Transverse colon (tissue), 4 donors: Measurements from ENCODE around the gene STARD3.

Experiments
- EP300 ChIP-seq: sonication (generic); formaldehyde crosslinking; IDR thresholded peaks from one replicate; pipeline ENCODE4 v1.6.1; 2017; ENCODE audit warnings: antibody characterized with exemption, low read depth
- POLR2A ChIP-seq: fragments of 450-650 bp; IDR thresholded peaks from one replicate; pipeline ENCODE4 v1.6.1; 2016; ENCODE audit warnings: antibody characterized with exemption, mild to moderate bottlenecking, moderate library complexity
- POLR2AphosphoS5 ChIP-seq, 3 donors: sonication (generic); formaldehyde crosslinking; IDR thresholded peaks; one replicate each; pipeline ENCODE4 v1.6.1; 2016; ENCODE audit warnings: antibody characterized with exemption in 3 of 3
- TF ChIP-seq, protein P1 (sequence below), 5 experiments: fragments of 200-600 bp in 3 of 5; fragments of 450-650 bp in 2 of 5; sonication (generic) in 3 of 5; IDR thresholded peaks; 1 replicate in 2 of 5; 2 replicates in 3 of 5; pipeline ENCODE4 v1.5.1; 2016 to 2017; ENCODE audit warnings: antibody characterized with exemption in 5 of 5, inconsistent platforms in 3 of 5, mild to moderate bottlenecking in 2 of 5, moderate library complexity in 1 of 5

DNA sequence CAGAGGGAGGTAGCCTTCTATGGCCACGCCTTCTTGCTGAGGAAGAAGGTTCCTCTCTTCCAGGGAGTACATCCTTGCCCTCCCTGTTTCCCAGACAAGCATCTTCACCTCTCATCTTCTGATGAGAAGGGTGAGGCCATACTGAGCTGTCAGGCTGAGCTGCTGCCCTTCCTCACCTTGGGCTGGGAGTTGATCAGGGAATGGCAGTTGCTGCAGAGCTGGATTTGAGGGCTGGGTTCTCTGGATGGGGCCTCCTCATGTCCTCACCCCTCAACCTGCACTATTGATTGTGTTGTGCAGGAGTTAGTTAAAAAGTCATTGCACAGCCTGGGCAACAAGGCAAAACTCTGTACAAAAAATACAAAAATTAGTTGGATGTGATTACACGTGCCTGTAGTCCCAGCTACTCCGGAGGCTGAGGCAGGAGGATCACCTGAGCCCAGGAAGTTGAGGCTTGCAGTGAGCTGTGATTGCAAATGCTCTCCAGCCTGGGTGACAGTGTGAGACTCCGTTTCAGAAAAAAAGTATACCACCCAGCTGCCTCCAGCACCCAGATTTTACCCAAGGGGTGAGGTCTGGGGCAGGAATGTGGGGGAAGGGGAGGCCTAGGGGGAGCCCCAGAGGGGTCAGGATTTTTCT lies 65.0 kb downstream of the STARD3 start:
- TF ChIP-seq, protein P1, sequence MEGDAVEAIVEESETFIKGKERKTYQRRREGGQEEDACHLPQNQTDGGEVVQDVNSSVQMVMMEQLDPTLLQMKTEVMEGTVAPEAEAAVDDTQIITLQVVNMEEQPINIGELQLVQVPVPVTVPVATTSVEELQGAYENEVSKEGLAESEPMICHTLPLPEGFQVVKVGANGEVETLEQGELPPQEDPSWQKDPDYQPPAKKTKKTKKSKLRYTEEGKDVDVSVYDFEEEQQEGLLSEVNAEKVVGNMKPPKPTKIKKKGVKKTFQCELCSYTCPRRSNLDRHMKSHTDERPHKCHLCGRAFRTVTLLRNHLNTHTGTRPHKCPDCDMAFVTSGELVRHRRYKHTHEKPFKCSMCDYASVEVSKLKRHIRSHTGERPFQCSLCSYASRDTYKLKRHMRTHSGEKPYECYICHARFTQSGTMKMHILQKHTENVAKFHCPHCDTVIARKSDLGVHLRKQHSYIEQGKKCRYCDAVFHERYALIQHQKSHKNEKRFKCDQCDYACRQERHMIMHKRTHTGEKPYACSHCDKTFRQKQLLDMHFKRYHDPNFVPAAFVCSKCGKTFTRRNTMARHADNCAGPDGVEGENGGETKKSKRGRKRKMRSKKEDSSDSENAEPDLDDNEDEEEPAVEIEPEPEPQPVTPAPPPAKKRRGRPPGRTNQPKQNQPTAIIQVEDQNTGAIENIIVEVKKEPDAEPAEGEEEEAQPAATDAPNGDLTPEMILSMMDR (IDR thresholded peaks at IDR 0.05) = no peak
- TF ChIP-seq POLR2A (no peak), POLR2AphosphoS5 (IDR thresholded peaks at IDR 0.05) (no peak), EP300 (no peak)
